Activated naive CD8-positive, alpha-beta T cell treated with anti-CD3 and anti-CD28 coated beads, Interleukin-2, amount 50 U/mL, for 24 hours (primary cell): ENCODE data around the gene SORL1-AS1.
"Not testable (repeated sequence)": the region's sequence is repeated elsewhere in the genome, so short reads cannot be mapped to it uniquely, and the experiment has no call there.

Source experiments
- ATAC-seq: fragments of 150-1000 bp; cut with Tn5 transposase; one replicate; pipeline ENCODE4 v1.10.0; 2021
- DNase-seq: peaks from one replicate; pipeline ENCODE4 v3.0.0; 2021
- H3K27ac Mint-ChIP-seq: one replicate; pipeline ENCODE4 v1.8.0; 2021; ENCODE audit warnings: mild to moderate bottlenecking, mixed read lengths
- H3K27me3 Mint-ChIP-seq: one replicate; pipeline ENCODE4 v1.8.0; 2021; ENCODE audit warnings: mixed read lengths
- H3K36me3 Mint-ChIP-seq: one replicate; pipeline ENCODE4 v1.8.0; 2021; ENCODE audit warnings: low read depth, mixed read lengths
- H3K4me1 Mint-ChIP-seq: one replicate; pipeline ENCODE4 v1.8.0; 2021; ENCODE audit warnings: mixed read lengths
- H3K4me3 Mint-ChIP-seq: one replicate; pipeline ENCODE4 v1.8.0; 2021; ENCODE audit warnings: mild to moderate bottlenecking, moderate library complexity, mixed read lengths
- H3K9me3 Mint-ChIP-seq: one replicate; pipeline ENCODE4 v1.8.0; 2021; ENCODE audit warnings: mixed read lengths

The SORL1-AS1 gene

GRCh38 chr11:121417607-121418006 lies 35.2 kb downstream of the SORL1-AS1 start:
- DNase-seq = no peak

GRCh38 chr11:121417055-121417551 lies 35.7 kb downstream of the SORL1-AS1 start:
- peaks cover 56% of the 10 kb centered on the region for H3K4me1 Mint-ChIP-seq

More at GRCh38 chr11:121417607-121418006, 35.2 kb downstream of the SORL1-AS1 start:
- no peaks in the 10 kb centered on the region for H3K27me3 Mint-ChIP-seq
- peaks cover 56% of the 10 kb centered on the region for H3K4me1 Mint-ChIP-seq
- H3K4me3 Mint-ChIP-seq = no peak overlapping the region
- ATAC-seq = no peak
- no peaks in the 10 kb centered on the region for H3K36me3 Mint-ChIP-seq
- H3K27ac Mint-ChIP-seq = peak overlapping the region; percentile 74
- H3K9me3 Mint-ChIP-seq = no peaks in the 10 kb centered on the region

GRCh38 chr11:121415856-121416255 lies 36.9 kb downstream of the SORL1-AS1 start:
- H3K36me3 Mint-ChIP-seq = no peaks in the 10 kb centered on the region
- ATAC-seq = no peak
- H3K27me3 Mint-ChIP-seq = no peaks in the 10 kb centered on the region
- H3K4me3 Mint-ChIP-seq = no peak overlapping the region
- H3K9me3 Mint-ChIP-seq = no peaks in the 10 kb centered on the region
- H3K27ac Mint-ChIP-seq = no peak overlapping the region
- H3K4me1 Mint-ChIP-seq = peaks cover 57% of the 10 kb centered on the region
- no peak for DNase-seq

More at GRCh38 chr11:121417055-121417551, 35.7 kb downstream of the SORL1-AS1 start:
- H3K27me3 Mint-ChIP-seq = no peaks in the 10 kb centered on the region
- no peaks in the 10 kb centered on the region for H3K36me3 Mint-ChIP-seq
- peak overlapping the region; percentile 74 for H3K27ac Mint-ChIP-seq
- H3K4me3 Mint-ChIP-seq = no peak overlapping the region
- DNase-seq (peak; percentile 60), ATAC-seq (peak; percentile 84)
- no peaks in the 10 kb centered on the region for H3K9me3 Mint-ChIP-seq

- no peak for ATAC-seq
- Mint-ChIP-seq H3K4me1 (peaks cover 57% of the 10 kb centered on the region), H3K9me3 (no peaks in the 10 kb centered on the region), H3K4me3 (no peak overlapping the region), H3K27me3 (no peaks in the 10 kb centered on the region), H3K36me3 (no peaks in the 10 kb centered on the region), H3K27ac (no peak overlapping the region)
- no peak for DNase-seq
Observed at GRCh38 chr11:121414141-121414913, 38.4 kb downstream of the SORL1-AS1 start.

- no peak overlapping the region for H3K27ac Mint-ChIP-seq
Observed at GRCh38 chr11:121412711-121413415, 39.9 kb downstream of the SORL1-AS1 start.

GRCh38 chr11:121412000-121412587 lies 40.7 kb downstream of the SORL1-AS1 start:
- no peak overlapping the region for H3K27ac Mint-ChIP-seq

More at GRCh38 chr11:121412711-121413415, 39.9 kb downstream of the SORL1-AS1 start:
- no peaks in the 10 kb centered on the region for H3K27me3 Mint-ChIP-seq
- no peaks in the 10 kb centered on the region for H3K36me3 Mint-ChIP-seq
- DNase-seq = no peak
- H3K9me3 Mint-ChIP-seq = no peaks in the 10 kb centered on the region
- ATAC-seq = no peak
- H3K4me3 Mint-ChIP-seq = no peak overlapping the region
- peaks cover 42% of the 10 kb centered on the region for H3K4me1 Mint-ChIP-seq

GRCh38 chr11:121411330-121411729 lies 41.4 kb downstream of the SORL1-AS1 start:
- H3K27me3 Mint-ChIP-seq, H3K9me3 Mint-ChIP-seq, H3K27ac Mint-ChIP-seq, DNase-seq, H3K4me3 Mint-ChIP-seq, ATAC-seq, H3K36me3 Mint-ChIP-seq: not testable (repeated sequence)
- H3K4me1 Mint-ChIP-seq = peaks cover 31% of the 10 kb centered on the region

More at GRCh38 chr11:121412000-121412587, 40.7 kb downstream of the SORL1-AS1 start:
- Mint-ChIP-seq H3K36me3 (no peaks in the 10 kb centered on the region), H3K27me3 (no peaks in the 10 kb centered on the region), H3K9me3 (no peaks in the 10 kb centered on the region), H3K4me3 (no peak overlapping the region), H3K4me1 (peaks cover 36% of the 10 kb centered on the region)
- DNase-seq = no peak
- ATAC-seq = no peak

GRCh38 chr11:121410041-121410440 lies 42.7 kb downstream of the SORL1-AS1 start:
- DNase-seq, ATAC-seq, H3K4me3 Mint-ChIP-seq, H3K27me3 Mint-ChIP-seq, H3K9me3 Mint-ChIP-seq, H3K36me3 Mint-ChIP-seq: not testable (repeated sequence)
- Mint-ChIP-seq H3K27ac (peak overlapping the region; percentile 21), H3K4me1 (peaks cover 28% of the 10 kb centered on the region)

- Mint-ChIP-seq H3K36me3 (no peaks in the 10 kb centered on the region), H3K27me3 (no peaks in the 10 kb centered on the region), H3K27ac (no peak overlapping the region), H3K4me1 (peaks cover 28% of the 10 kb centered on the region), H3K4me3 (no peak overlapping the region), H3K9me3 (no peaks in the 10 kb centered on the region)
- DNase-seq = no peak
- ATAC-seq = no peak
Observed at GRCh38 chr11:121408830-121409229, 43.9 kb downstream of the SORL1-AS1 start.

GRCh38 chr11:121406291-121406690 lies 46.5 kb downstream of the SORL1-AS1 start:
- ATAC-seq (no peak), DNase-seq (no peak)
- peaks cover 10% of the 10 kb centered on the region for H3K9me3 Mint-ChIP-seq
- H3K4me3 Mint-ChIP-seq = no peak overlapping the region
- no peaks in the 10 kb centered on the region for H3K27me3 Mint-ChIP-seq
- H3K36me3 Mint-ChIP-seq = peaks cover 7% of the 10 kb centered on the region
- peaks cover 17% of the 10 kb centered on the region for H3K4me1 Mint-ChIP-seq
- H3K27ac Mint-ChIP-seq = no peak overlapping the region

- Mint-ChIP-seq H3K4me1 (peaks cover 11% of the 10 kb centered on the region), H3K9me3 (peaks cover 14% of the 10 kb centered on the region), H3K4me3 (no peak overlapping the region), H3K27me3 (no peaks in the 10 kb centered on the region), H3K36me3 (peaks cover 7% of the 10 kb centered on the region), H3K27ac (no peak overlapping the region)
- ATAC-seq (no peak), DNase-seq (no peak)
Observed at GRCh38 chr11:121405646-121406045, 47.1 kb downstream of the SORL1-AS1 start.

GRCh38 chr11:121394785-121395184 lies 58.0 kb downstream of the SORL1-AS1 start:
- Mint-ChIP-seq H3K27me3 (no peaks in the 10 kb centered on the region), H3K9me3 (no peaks in the 10 kb centered on the region), H3K27ac (no peak overlapping the region), H3K4me1 (peaks cover 22% of the 10 kb centered on the region), H3K36me3 (no peaks in the 10 kb centered on the region), H3K4me3 (no peak overlapping the region)
- no peak for DNase-seq
- ATAC-seq = no peak

GRCh38 chr11:121393855-121394254 lies 58.9 kb downstream of the SORL1-AS1 start:
- no peaks in the 10 kb centered on the region for H3K9me3 Mint-ChIP-seq
- H3K27me3 Mint-ChIP-seq = no peaks in the 10 kb centered on the region
- ATAC-seq = no peak
- DNase-seq = no peak
- peaks cover 22% of the 10 kb centered on the region for H3K4me1 Mint-ChIP-seq
- no peak overlapping the region for H3K4me3 Mint-ChIP-seq
- no peaks in the 10 kb centered on the region for H3K36me3 Mint-ChIP-seq
- no peak overlapping the region for H3K27ac Mint-ChIP-seq

GRCh38 chr11:121391914-121392313 lies 60.9 kb downstream of the SORL1-AS1 start:
- Mint-ChIP-seq H3K9me3 (no peaks in the 10 kb centered on the region), H3K4me3 (no peak overlapping the region), H3K36me3 (no peaks in the 10 kb centered on the region), H3K27me3 (no peaks in the 10 kb centered on the region), H3K27ac (no peak overlapping the region), H3K4me1 (peaks cover 22% of the 10 kb centered on the region)
- no peak for ATAC-seq
- DNase-seq = no peak
